SH-SY5Y (cell line): Measurements from ENCODE around the gene LNPK.

ENCODE experiments used
- GATA2 ChIP-seq: IDR thresholded peaks from 2 replicates; pipeline ENCODE4 v1.6.1; 2011; ENCODE audit warnings: mild to moderate bottlenecking, low read depth, low read length
- GATA3 ChIP-seq: IDR thresholded peaks from 2 replicates; pipeline ENCODE4 v1.6.1; 2011; ENCODE audit warnings: low read depth, mild to moderate bottlenecking, low read length, moderate library complexity

- no peak for TF ChIP-seq GATA2
- TF ChIP-seq GATA3, result no peak
Measured at GRCh38 chr2:175883586-175884194, 118.4 kb downstream of the LNPK start.
